Spleen (tissue), 11 donors: Measurements from ENCODE around the gene CRMP1. TPM values are rescaled to one million over a fixed set of nuclear protein-coding genes. Genes with fewer than 3 reads are reported as not detected.

Source experiments
- DNase-seq: peaks from one replicate; pipeline ENCODE4 v3.0.0-alpha.2; 2020
- H3K27ac ChIP-seq, 8 donors: fragments of 200-600 bp; sonication (generic) in 7 of 8; 1 replicate in 4 of 8; 2 replicates in 4 of 8; pipeline versions ENCODE4 v1.5.0 to v1.8.0; 2016 to 2021; ENCODE audit warnings: inconsistent platforms in 4 of 8, mild to moderate bottlenecking in 4 of 8, moderate library complexity in 1 of 8
- H3K27me3 ChIP-seq, 7 donors: fragments of 200-600 bp; sonication (generic) in 6 of 7; replicated peaks in 1 of 7; 1 replicate in 4 of 7; 2 replicates in 3 of 7; pipeline versions ENCODE4 v1.5.0 to v1.8.0; 2016 to 2021; ENCODE audit warnings: inconsistent platforms in 3 of 7, mild to moderate bottlenecking in 1 of 7
- H3K36me3 ChIP-seq, 6 donors: fragments of 200-600 bp; sonication (generic) in 5 of 6; 1 replicate in 4 of 6; 2 replicates in 2 of 6; pipeline versions ENCODE4 v1.5.0 to v1.8.0; 2016 to 2021; ENCODE audit warnings: inconsistent platforms in 2 of 6
- H3K4me1 ChIP-seq, 6 donors: fragments of 200-600 bp; sonication (generic) in 5 of 6; 1 replicate in 3 of 6; 2 replicates in 3 of 6; pipeline versions ENCODE4 v1.5.0 to v1.8.0; 2016 to 2021; ENCODE audit warnings: inconsistent platforms in 3 of 6
- H3K4me3 ChIP-seq, 8 donors: fragments of 200-600 bp; sonication (generic) in 7 of 8; 1 replicate in 4 of 8; 2 replicates in 4 of 8; pipeline versions ENCODE4 v1.5.0 to v1.8.0; 2016 to 2021; ENCODE audit warnings: inconsistent platforms in 4 of 8, mild to moderate bottlenecking in 4 of 8, moderate library complexity in 2 of 8
- H3K9me3 ChIP-seq, 8 donors: fragments of 200-600 bp; sonication (generic) in 7 of 8; 1 replicate in 4 of 8; 2 replicates in 4 of 8; pipeline versions ENCODE4 v1.5.0 to v1.8.0; 2016 to 2021; ENCODE audit warnings: inconsistent platforms in 4 of 8
- POLR2A ChIP-seq, 3 donors: fragments of 450-650 bp; IDR thresholded peaks; one replicate each; pipeline ENCODE4 v1.5.1; 2017; ENCODE audit warnings: antibody characterized with exemption in 3 of 3, mild to moderate bottlenecking in 1 of 3
- POLR2AphosphoS5 ChIP-seq, 3 donors: sonication (generic); formaldehyde crosslinking; IDR thresholded peaks; one replicate each; pipeline ENCODE4 v1.5.1; 2017; ENCODE audit warnings: antibody characterized with exemption in 3 of 3
- WGBS, 5 donors: extraction: QIAGEN DNeasy Blood & Tissue Kit in 3 of 5; methylation state at CpG; one replicate each; pipeline versions ENCODE4 v1.1.5 to v1.1.7; 2013 to 2018; 5-methylcytosine and 5-hydroxymethylcytosine counted together
- intact Hi-C: fragments of 100-400 bp; cut with DNase I; formaldehyde crosslinking; loops from one replicate; pipeline ENCODE4 v1.15.0; 2023; ENCODE audit warnings: low total_unique reads
- polyA plus RNA-seq, 3 donors: library from polyadenylated mRNA; stranded (reverse); fragments of 200-250 nt; gene quantifications; one replicate each; pipeline ENCODE4 v1.2.1, GENCODE V29; 2013
- total RNA-seq, 7 donors: library from RNA; depleted of rRNA in 3 of 7; stranded (reverse); fragments of >200 nt in 3 of 7; fragmentation: NEBNext Ultra II Directional in 4 of 7; extraction: Animal tissue kit (Norgen Biotek cat#: 25700) in 4 of 7; gene quantifications; one replicate each; pipeline versions ENCODE4 v1.1.0 to v1.2.1, GENCODE V29; 2016 to 2021
- TF ChIP-seq, protein P1 (sequence below), 11 experiments: fragments of 200-600 bp in 7 of 11; fragments of 450-650 bp in 4 of 11; sonication (generic) in 4 of 11; IDR thresholded peaks in 8 of 11; conservative IDR thresholded peaks in 3 of 11; 1 replicate in 7 of 11; 2 replicates in 4 of 11; pipeline versions ENCODE4 v1.4.0 to v1.8.0; 2016 to 2021; ENCODE audit warnings: antibody characterized with exemption in 11 of 11, inconsistent platforms in 4 of 11, mild to moderate bottlenecking in 1 of 11
- donor health status: healthy with polysubstance abuse.
- donor health status: DM: no; HTN: no; CAD: no; lungs with moderate emphysema.
- donor health status: DM: no; HTN: no; CAD: no.
- donor health status: Bipolar disorder and iron deficiency.
- donor health status: healthy.
- donor health status: DM: no; HTN: no; CAD: no.
- donor health status: DM: yes; HTN: yes; CAD: no.

The CRMP1 gene
- total and polyA plus RNA-seq, 10 donors = 0.03 to 2.3 (median 0.85) TPM; not detected in 1

DNA sequence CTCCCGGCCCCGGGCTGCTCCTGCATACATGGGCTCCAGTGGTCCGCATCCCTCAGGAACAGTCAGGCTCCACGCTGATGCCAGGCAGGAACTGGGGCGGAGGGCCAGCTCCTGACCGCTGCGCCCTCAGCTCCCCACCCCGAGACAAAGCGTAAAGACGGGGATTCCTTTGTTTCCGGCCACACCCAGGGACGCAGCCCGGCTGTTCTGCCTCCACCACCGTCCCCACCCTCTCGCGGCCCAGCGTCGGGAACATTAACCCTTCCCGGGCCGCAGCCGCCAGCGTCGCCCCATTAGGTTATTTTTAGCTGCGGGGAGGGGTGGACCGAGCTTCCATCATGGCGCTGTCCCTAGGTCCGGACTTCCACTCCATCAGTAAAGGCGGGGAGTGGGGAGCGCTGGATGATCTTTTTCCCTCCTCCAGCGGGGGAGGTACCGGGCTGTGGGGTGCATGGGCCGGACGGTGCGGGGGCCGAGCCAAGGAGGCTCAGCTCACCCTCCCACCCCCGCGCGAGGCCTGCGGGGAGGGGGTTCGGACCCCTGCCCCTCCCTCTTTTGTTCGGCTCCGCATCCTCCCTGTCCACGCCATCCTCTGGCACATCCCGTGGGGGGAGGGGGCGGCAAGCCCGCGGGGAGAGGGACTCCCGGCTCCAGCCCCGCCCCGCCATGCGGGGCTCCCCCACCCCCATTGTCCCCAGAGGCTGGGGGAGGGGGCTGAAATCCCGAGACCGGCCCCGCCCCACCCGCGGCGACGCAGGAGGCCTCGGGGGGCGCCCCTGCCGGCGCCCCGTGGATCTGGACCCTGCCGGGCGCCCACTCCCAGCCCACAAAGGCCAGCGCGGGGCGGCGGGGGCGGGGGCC is 5.3 kb downstream of the CRMP1 start:
- peaks cover 17 to 83% (median 63%) of the 10 kb centered on the region in 7 donors for H3K27me3 ChIP-seq
- intact Hi-C loops = no loop called here
- H3K9me3 ChIP-seq = peaks cover 0 to 4% (median 0%) of the 10 kb centered on the region in 8 donors
- peaks cover 0 to 36% (median 22%) of the 10 kb centered on the region in 6 donors for H3K4me1 ChIP-seq
- H3K27ac ChIP-seq = no peak overlapping the region
- DNase-seq = no peak
- TF ChIP-seq, protein P1, sequence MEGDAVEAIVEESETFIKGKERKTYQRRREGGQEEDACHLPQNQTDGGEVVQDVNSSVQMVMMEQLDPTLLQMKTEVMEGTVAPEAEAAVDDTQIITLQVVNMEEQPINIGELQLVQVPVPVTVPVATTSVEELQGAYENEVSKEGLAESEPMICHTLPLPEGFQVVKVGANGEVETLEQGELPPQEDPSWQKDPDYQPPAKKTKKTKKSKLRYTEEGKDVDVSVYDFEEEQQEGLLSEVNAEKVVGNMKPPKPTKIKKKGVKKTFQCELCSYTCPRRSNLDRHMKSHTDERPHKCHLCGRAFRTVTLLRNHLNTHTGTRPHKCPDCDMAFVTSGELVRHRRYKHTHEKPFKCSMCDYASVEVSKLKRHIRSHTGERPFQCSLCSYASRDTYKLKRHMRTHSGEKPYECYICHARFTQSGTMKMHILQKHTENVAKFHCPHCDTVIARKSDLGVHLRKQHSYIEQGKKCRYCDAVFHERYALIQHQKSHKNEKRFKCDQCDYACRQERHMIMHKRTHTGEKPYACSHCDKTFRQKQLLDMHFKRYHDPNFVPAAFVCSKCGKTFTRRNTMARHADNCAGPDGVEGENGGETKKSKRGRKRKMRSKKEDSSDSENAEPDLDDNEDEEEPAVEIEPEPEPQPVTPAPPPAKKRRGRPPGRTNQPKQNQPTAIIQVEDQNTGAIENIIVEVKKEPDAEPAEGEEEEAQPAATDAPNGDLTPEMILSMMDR (IDR thresholded peaks at IDR 0.05 in 8 of 11, conservative IDR thresholded peaks at IDR 0.05 in 3 of 11) = no peak
- TF ChIP-seq POLR2AphosphoS5 (IDR thresholded peaks at IDR 0.05) = no peak
- no peak for TF ChIP-seq POLR2A (IDR thresholded peaks at IDR 0.05)
- H3K36me3 ChIP-seq = no peaks in the 10 kb centered on the region
- peak overlapping the region in 7 of 8 donors; percentile 21 to 56 (median 26) for H3K4me3 ChIP-seq
- WGBS, 5 donors = 4 to 6% (median 6%) methylated on average over 32 to 66 of the region's 70 CpGs

GRCh38 chr4:5887011-5887360 is 5.9 kb downstream of the CRMP1 start:
- DNase-seq = no peak
- H3K27me3 ChIP-seq = peaks cover 17 to 83% (median 57%) of the 10 kb centered on the region in 7 donors
- no peaks in the 10 kb centered on the region for H3K9me3 ChIP-seq
- H3K4me1 ChIP-seq = peaks cover 0 to 36% (median 22%) of the 10 kb centered on the region in 6 donors
- 37 to 45% (median 39%) methylated on average over 7 to 8 of the region's 8 CpGs for WGBS, 5 donors
- H3K27ac ChIP-seq = no peak overlapping the region
- TF ChIP-seq POLR2AphosphoS5 (IDR thresholded peaks at IDR 0.05) (no peak), POLR2A (IDR thresholded peaks at IDR 0.05) (no peak)
- TF ChIP-seq, protein P1 (IDR thresholded peaks at IDR 0.05 in 8 of 11, conservative IDR thresholded peaks at IDR 0.05 in 3 of 11) = no peak
- peak overlapping the region in 2 of 8 donors; percentile 30 to 56 for H3K4me3 ChIP-seq
- H3K36me3 ChIP-seq = no peaks in the 10 kb centered on the region
- intact Hi-C loops = no loop called here

DNA sequence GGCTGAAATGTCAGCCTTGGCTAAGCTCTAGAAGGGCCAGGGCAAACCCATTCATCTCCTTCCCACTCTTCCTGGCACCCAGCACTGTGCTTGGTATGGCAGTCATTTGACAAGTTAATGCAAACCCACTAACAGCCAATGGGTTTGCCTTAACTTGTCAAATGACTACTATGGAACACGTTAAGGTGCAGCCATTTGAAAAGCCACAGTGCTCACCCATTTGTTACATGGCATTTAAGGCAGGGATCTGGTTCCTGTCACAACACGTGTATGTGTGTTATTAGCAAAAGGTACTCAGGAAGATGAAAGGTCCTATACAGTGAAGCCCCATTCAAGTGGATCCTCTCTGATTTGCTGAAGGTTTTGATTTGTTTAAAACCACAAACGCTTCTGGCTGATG is 7.2 kb downstream of the CRMP1 start:
- DNase-seq = no peak
- no peaks in the 10 kb centered on the region for H3K9me3 ChIP-seq
- intact Hi-C loops = no loop called here
- no peaks in the 10 kb centered on the region for H3K36me3 ChIP-seq
- H3K27me3 ChIP-seq = peaks cover 17 to 70% (median 45%) of the 10 kb centered on the region in 7 donors
- no peak overlapping the region for H3K27ac ChIP-seq
- 50 to 63% (median 57%) methylated on average over 3 of the region's 3 CpGs for WGBS, 5 donors
- TF ChIP-seq, protein P1 (IDR thresholded peaks at IDR 0.05 in 8 of 11, conservative IDR thresholded peaks at IDR 0.05 in 3 of 11) = no peak
- no peak for TF ChIP-seq POLR2AphosphoS5 (IDR thresholded peaks at IDR 0.05)
- no peak for TF ChIP-seq POLR2A (IDR thresholded peaks at IDR 0.05)
- no peak overlapping the region for H3K4me3 ChIP-seq
- peaks cover 0 to 35% (median 19%) of the 10 kb centered on the region in 6 donors for H3K4me1 ChIP-seq

DNA sequence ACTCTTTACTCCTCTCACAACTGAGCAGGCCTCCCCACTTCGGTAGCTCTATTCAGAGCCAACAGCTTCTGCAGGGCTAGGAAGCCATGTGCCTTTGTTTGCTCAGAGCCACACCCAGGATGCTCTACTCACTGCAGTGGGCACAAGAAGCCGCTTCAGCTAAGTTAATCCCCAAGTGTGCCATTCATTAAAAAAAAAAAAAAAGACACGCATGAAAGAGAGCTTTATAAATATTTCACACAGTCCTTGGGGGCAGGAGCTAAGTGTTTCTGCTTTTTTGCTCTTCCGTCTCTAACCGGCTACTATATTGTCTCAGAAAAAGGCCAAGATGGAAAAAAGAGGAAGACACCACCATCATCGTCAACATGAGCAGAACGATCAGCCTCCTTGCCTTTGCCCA is 8.1 kb downstream of the CRMP1 start:
- no peak overlapping the region for H3K4me3 ChIP-seq
- no peak overlapping the region for H3K27ac ChIP-seq
- intact Hi-C loops = no loop called here
- no peak for TF ChIP-seq POLR2A (IDR thresholded peaks at IDR 0.05)
- no peak for TF ChIP-seq POLR2AphosphoS5 (IDR thresholded peaks at IDR 0.05)
- H3K27me3 ChIP-seq = peaks cover 14 to 63% (median 36%) of the 10 kb centered on the region in 7 donors
- 45 to 53% (median 49%) methylated on average over 7 of the region's 7 CpGs for WGBS, 5 donors
- DNase-seq = no peak
- H3K36me3 ChIP-seq = no peaks in the 10 kb centered on the region
- no peaks in the 10 kb centered on the region for H3K9me3 ChIP-seq
- peaks cover 0 to 25% (median 12%) of the 10 kb centered on the region in 6 donors for H3K4me1 ChIP-seq
